ENCODE data around the gene OPRD1.
"Not testable (repeated sequence)": the region's sequence is repeated elsewhere in the genome, so short reads cannot be mapped to it uniquely, and the experiment has no call there.

The OPRD1 gene

GRCh38 chr1:28871631-28872401 lies 59.8 kb downstream of the OPRD1 start:
- CTCF ChIA-PET: interaction anchor here (2.7 to 4.2 kb wide), 2 partner anchors 10 to 87 kb away, joined by 12 to 29 read pairs; no protein-coding TSS in a partner anchor
- H3K4me3 ChIP-seq (ENCODE audit: low read depth, low read length): no peak overlapping the region
- no peak for TF ChIP-seq CTCF (IDR thresholded peaks at IDR 0.05; ENCODE audit: insufficient read depth, low read length, missing control alignments)
- POLR2A ChIA-PET: interaction anchor here (0.7 kb wide), 1 partner anchor 135 kb away, joined by 3 read pairs; the partner anchor contains the start of gene YTHDF2
- DNase-seq (ENCODE audit: low read depth, low spot score): no peak

GRCh38 chr1:28875134-28875533 lies 63.2 kb downstream of the OPRD1 start:
- DNase-seq (ENCODE audit: low read depth, low spot score); H3K4me3 ChIP-seq (ENCODE audit: low read depth, low read length): not testable (repeated sequence)
- CTCF ChIA-PET: interaction anchor here (0.6 to 13.4 kb wide), 10 partner anchors 7 to 353 kb away, joined by 3 to 1100 read pairs (median 32); no protein-coding TSS in a partner anchor
- POLR2A ChIA-PET: interaction anchor here (0.7 kb wide), 1 partner anchor 324 kb away, joined by 3 read pairs; no protein-coding TSS in a partner anchor

- no peak for DNase-seq (ENCODE audit: low read depth, low spot score)
- CTCF ChIA-PET: interaction anchor here (0.7 to 13.4 kb wide), 80 partner anchors 9 to 785 kb away, joined by 3 to 1100 read pairs (median 5); partner anchors contain the start of genes GMEB1, RNU11, TAF12 and YTHDF2
- POLR2A ChIA-PET: interaction anchor here (0.8 to 1.5 kb wide), 4 partner anchors 92 to 296 kb away, joined by 3 to 15 read pairs (median 6); partner anchors contain the start of genes RNU11 and TAF12
- TF ChIP-seq CTCF (IDR thresholded peaks at IDR 0.05; ENCODE audit: insufficient read depth, low read length, missing control alignments): peak; percentile 82
- H3K4me3 ChIP-seq (ENCODE audit: low read depth, low read length): no peak overlapping the region
Observed at GRCh38 chr1:28877132-28877781, 65.3 kb downstream of the OPRD1 start.

- CTCF ChIA-PET: interaction anchor here (0.9 to 13.4 kb wide), 14 partner anchors 9 to 519 kb away, joined by 3 to 1100 read pairs (median 16); partner anchors contain the start of gene YTHDF2
- no peak overlapping the region for H3K4me3 ChIP-seq (ENCODE audit: low read depth, low read length)
- DNase-seq (ENCODE audit: low read depth, low spot score): no peak
- TF ChIP-seq CTCF (IDR thresholded peaks at IDR 0.05; ENCODE audit: insufficient read depth, low read length, missing control alignments): no peak
- POLR2A ChIA-PET: no interaction called here
Observed at GRCh38 chr1:28878796-28879195, 66.8 kb downstream of the OPRD1 start.

- ChIA-PET POLR2A (interaction anchor here (0.6 to 0.9 kb wide), 2 partner anchors 152 to 186 kb away, joined by 3 to 5 read pairs; no protein-coding TSS in a partner anchor), CTCF (interaction anchor here (0.6 to 13.4 kb wide), 56 partner anchors 9 to 1825 kb away, joined by 3 to 1100 read pairs (median 4); partner anchors contain the start of genes SRSF4 and TMEM200B)
- H3K4me3 ChIP-seq (ENCODE audit: low read depth, low read length): no peak overlapping the region
- peak; percentile 40 for DNase-seq (ENCODE audit: low read depth, low spot score)
- peak; percentile 93 for TF ChIP-seq CTCF (IDR thresholded peaks at IDR 0.05; ENCODE audit: insufficient read depth, low read length, missing control alignments)
Observed at GRCh38 chr1:28882009-28882628, 70.1 kb downstream of the OPRD1 start.

GRCh38 chr1:28883242-28883616 lies 71.3 kb downstream of the OPRD1 start:
- POLR2A ChIA-PET: no interaction called here
- CTCF ChIA-PET: interaction anchor here (0.5 to 13.4 kb wide), 9 partner anchors 10 to 1825 kb away, joined by 3 to 1100 read pairs (median 7); partner anchors contain the start of gene SRSF4
- DNase-seq (ENCODE audit: low read depth, low spot score): no peak
- no peak overlapping the region for H3K4me3 ChIP-seq (ENCODE audit: low read depth, low read length)
- no peak for TF ChIP-seq CTCF (IDR thresholded peaks at IDR 0.05; ENCODE audit: insufficient read depth, low read length, missing control alignments)
